ENCODE measurements around the gene KCNMA1. TPM values are rescaled to one million over a fixed set of nuclear protein-coding genes. Genes with fewer than 3 reads are reported as not detected.

KCNMA1 gene
- total RNA-seq, 1 donor from 2014 or later: 94.3 TPM

GRCh38 chr10:77482072-77482471 is 155.5 kb downstream of the KCNMA1 start:
- Histone ChIP-seq H3K27ac (no peak overlapping the region), H3K4me1 (no peaks in the 10 kb centered on the region)
- TF ChIP-seq POLR2AphosphoS5 (IDR thresholded peaks at IDR 0.05; ENCODE audit: insufficient read depth in 1 of 2, low read depth in 1 of 2) (no peak), POLR2A (IDR thresholded peaks at IDR 0.05) (no peak)
- TF ChIP-seq, protein P1, sequence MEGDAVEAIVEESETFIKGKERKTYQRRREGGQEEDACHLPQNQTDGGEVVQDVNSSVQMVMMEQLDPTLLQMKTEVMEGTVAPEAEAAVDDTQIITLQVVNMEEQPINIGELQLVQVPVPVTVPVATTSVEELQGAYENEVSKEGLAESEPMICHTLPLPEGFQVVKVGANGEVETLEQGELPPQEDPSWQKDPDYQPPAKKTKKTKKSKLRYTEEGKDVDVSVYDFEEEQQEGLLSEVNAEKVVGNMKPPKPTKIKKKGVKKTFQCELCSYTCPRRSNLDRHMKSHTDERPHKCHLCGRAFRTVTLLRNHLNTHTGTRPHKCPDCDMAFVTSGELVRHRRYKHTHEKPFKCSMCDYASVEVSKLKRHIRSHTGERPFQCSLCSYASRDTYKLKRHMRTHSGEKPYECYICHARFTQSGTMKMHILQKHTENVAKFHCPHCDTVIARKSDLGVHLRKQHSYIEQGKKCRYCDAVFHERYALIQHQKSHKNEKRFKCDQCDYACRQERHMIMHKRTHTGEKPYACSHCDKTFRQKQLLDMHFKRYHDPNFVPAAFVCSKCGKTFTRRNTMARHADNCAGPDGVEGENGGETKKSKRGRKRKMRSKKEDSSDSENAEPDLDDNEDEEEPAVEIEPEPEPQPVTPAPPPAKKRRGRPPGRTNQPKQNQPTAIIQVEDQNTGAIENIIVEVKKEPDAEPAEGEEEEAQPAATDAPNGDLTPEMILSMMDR (IDR thresholded peaks at IDR 0.05): no peak

GRCh38 chr10:77479586-77479985 is 158.0 kb downstream of the KCNMA1 start:
- no peaks in the 10 kb centered on the region for H3K36me3 ChIP-seq
- TF ChIP-seq, protein P1 (IDR thresholded peaks at IDR 0.05): no peak
- TF ChIP-seq POLR2AphosphoS5 (IDR thresholded peaks at IDR 0.05; ENCODE audit: insufficient read depth in 1 of 2, low read depth in 1 of 2): no peak
- TF ChIP-seq POLR2A (IDR thresholded peaks at IDR 0.05): no peak
- no peaks in the 10 kb centered on the region for H3K9me3 ChIP-seq
- no peak overlapping the region for H3K4me3 ChIP-seq
- no peaks in the 10 kb centered on the region for H3K27me3 ChIP-seq
- no peaks in the 10 kb centered on the region for H3K4me1 ChIP-seq
- H3K27ac ChIP-seq: no peak overlapping the region
- DNase-seq (ENCODE audit: extremely low spot score in 2 of 2): no peak
- intact Hi-C loops (cut with DNase I): no loop called here

More at GRCh38 chr10:77482072-77482471, 155.5 kb downstream of the KCNMA1 start:
- DNase-seq (ENCODE audit: extremely low spot score in 2 of 2): no peak
- Histone ChIP-seq H3K36me3 (no peaks in the 10 kb centered on the region), H3K9me3 (no peaks in the 10 kb centered on the region), H3K27me3 (no peaks in the 10 kb centered on the region), H3K4me3 (no peak overlapping the region)
- intact Hi-C loops (cut with DNase I): no loop called here

DNA sequence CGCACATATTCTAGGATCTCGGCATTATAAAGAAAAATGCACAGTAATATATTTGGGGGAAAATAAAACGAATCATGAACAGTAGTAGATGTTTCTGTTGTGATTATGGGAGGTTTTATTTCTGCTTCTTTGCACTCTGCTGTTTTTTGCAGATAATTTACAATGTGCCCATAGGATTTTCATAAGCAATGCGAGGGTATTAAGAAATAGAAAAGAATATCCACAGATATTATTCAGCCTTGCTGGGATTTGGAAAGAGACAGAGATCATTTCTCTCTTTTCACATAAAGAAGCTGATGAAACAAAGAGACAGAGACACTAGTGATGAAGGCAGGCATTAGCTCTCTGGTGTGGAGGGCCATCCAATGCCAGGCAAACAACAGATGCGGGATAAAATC is 158.6 kb downstream of the KCNMA1 start:
- no peaks in the 10 kb centered on the region for H3K36me3 ChIP-seq
- intact Hi-C loops (cut with DNase I): no loop called here
- H3K4me3 ChIP-seq: no peak overlapping the region
- no peaks in the 10 kb centered on the region for H3K4me1 ChIP-seq
- TF ChIP-seq, protein P1 (IDR thresholded peaks at IDR 0.05): no peak
- TF ChIP-seq POLR2A (IDR thresholded peaks at IDR 0.05) (no peak), POLR2AphosphoS5 (IDR thresholded peaks at IDR 0.05; ENCODE audit: insufficient read depth in 1 of 2, low read depth in 1 of 2) (no peak)
- H3K9me3 ChIP-seq: no peaks in the 10 kb centered on the region
- no peak for DNase-seq (ENCODE audit: extremely low spot score in 2 of 2)
- H3K27me3 ChIP-seq: no peaks in the 10 kb centered on the region
- no peak overlapping the region for H3K27ac ChIP-seq

DNA sequence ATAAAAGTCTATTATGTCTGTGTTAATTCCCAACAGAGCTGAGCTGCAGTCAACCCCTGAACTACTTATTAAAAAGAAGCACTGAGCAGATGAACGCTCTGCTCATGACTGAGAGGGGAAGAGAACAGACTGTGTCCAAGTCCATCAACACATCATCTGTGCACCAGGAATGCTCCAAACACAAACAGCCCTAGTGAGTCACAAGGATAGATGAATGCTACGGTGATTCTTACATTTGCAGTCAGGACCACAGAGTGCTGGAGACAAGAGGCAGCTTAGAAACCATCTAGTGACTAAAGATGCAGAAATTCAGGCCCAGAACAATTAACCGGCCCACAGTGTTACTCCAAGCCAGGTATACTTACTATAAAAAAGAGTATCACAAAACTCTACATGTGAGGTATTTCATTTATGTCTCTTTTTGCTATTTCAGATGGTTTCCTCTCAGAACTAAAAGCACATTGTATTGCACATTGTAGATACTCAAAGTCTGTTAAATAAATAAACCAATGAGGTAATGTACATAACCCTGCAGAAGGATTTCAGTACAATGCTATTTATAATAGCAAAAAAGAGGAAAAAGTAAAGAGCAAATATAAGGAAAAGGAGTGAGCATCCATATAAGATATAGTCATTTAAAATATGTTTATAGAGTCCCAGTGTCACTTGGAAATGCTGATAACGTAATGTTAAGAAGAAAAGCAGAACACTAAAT is 159.2 kb downstream of the KCNMA1 start:
- TF ChIP-seq POLR2A (IDR thresholded peaks at IDR 0.05) (no peak), POLR2AphosphoS5 (IDR thresholded peaks at IDR 0.05; ENCODE audit: insufficient read depth in 1 of 2, low read depth in 1 of 2) (no peak)
- TF ChIP-seq, protein P1 (IDR thresholded peaks at IDR 0.05): no peak
- Histone ChIP-seq H3K4me3 (no peak overlapping the region), H3K4me1 (no peaks in the 10 kb centered on the region), H3K9me3 (no peaks in the 10 kb centered on the region), H3K27me3 (no peaks in the 10 kb centered on the region), H3K27ac (no peak overlapping the region), H3K36me3 (no peaks in the 10 kb centered on the region)
- intact Hi-C loops (cut with DNase I): no loop called here
- no peak for DNase-seq (ENCODE audit: extremely low spot score in 2 of 2)

DNA sequence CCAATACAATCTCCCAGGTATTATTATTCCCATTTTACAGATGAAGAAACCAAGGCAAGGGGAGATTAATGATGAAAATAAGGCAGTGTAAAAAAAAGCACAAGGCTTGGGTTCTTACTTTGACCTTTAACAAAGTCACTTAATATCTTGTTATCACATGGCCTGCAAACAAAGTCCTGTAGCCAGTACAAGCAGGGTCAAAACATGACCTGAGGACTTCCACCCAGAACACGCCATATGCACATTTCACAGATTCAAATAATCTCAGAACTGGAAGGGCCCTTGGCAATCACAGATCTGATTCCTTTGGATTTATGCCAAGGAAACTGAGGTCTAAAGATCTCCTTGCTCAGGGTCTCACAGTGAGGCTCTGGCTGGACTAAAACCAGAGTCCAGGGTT is 162.1 kb downstream of the KCNMA1 start:
- Histone ChIP-seq H3K4me3 (no peak overlapping the region), H3K27me3 (no peaks in the 10 kb centered on the region), H3K36me3 (no peaks in the 10 kb centered on the region), H3K9me3 (no peaks in the 10 kb centered on the region), H3K27ac (no peak overlapping the region), H3K4me1 (no peaks in the 10 kb centered on the region)
- intact Hi-C loops (cut with DNase I): no loop called here
- TF ChIP-seq POLR2AphosphoS5 (IDR thresholded peaks at IDR 0.05; ENCODE audit: insufficient read depth in 1 of 2, low read depth in 1 of 2) (no peak), POLR2A (IDR thresholded peaks at IDR 0.05) (no peak)
- TF ChIP-seq, protein P1 (IDR thresholded peaks at IDR 0.05): no peak
- DNase-seq (ENCODE audit: extremely low spot score in 2 of 2): no peak

Data from vagina (tissue), 2 donors.